T-helper 1 cell treated with Interleukin-12 subunit alpha and Interleukin-12 subunit beta and Interleukin-4 antibody, amounts not matched to agents 30 μg/mL and 1 μg/mL, for 36 hours (primary cell): ENCODE data around the gene SLC45A3.
"Not testable (repeated sequence)": the region's sequence is repeated elsewhere in the genome, so short reads cannot be mapped to it uniquely, and the experiment has no call there.

ENCODE experiments used
- H3K27ac Mint-ChIP-seq: one replicate; pipeline ENCODE4 v1.8.0; 2021; ENCODE audit warnings: mild to moderate bottlenecking, mixed read lengths
- H3K27me3 Mint-ChIP-seq: one replicate; pipeline ENCODE4 v1.8.0; 2021; ENCODE audit warnings: low read depth, mixed read lengths
- H3K36me3 Mint-ChIP-seq: one replicate; pipeline ENCODE4 v1.8.0; 2021; ENCODE audit warnings: low read depth, mixed read lengths
- H3K4me1 Mint-ChIP-seq: one replicate; pipeline ENCODE4 v1.8.0; 2021; ENCODE audit warnings: low read depth, mixed read lengths
- H3K4me3 Mint-ChIP-seq: one replicate; pipeline ENCODE4 v1.8.0; 2021; ENCODE audit warnings: mild to moderate bottlenecking, moderate library complexity, mixed read lengths
- H3K9me3 Mint-ChIP-seq: one replicate; pipeline ENCODE4 v1.8.0; 2021; ENCODE audit warnings: mixed read lengths

SLC45A3 gene

GRCh38 chr1:205650241-205650640, 30.1 kb downstream of the SLC45A3 start:
- Mint-ChIP-seq H3K27me3 (peaks cover 7% of the 10 kb centered on the region), H3K4me1 (no peaks in the 10 kb centered on the region), H3K4me3 (no peak overlapping the region), H3K27ac (no peak overlapping the region), H3K36me3 (no peaks in the 10 kb centered on the region), H3K9me3 (no peaks in the 10 kb centered on the region)

GRCh38 chr1:205645519-205645918, 34.8 kb downstream of the SLC45A3 start:
- H3K4me1 Mint-ChIP-seq, result no peaks in the 10 kb centered on the region
- H3K27me3 Mint-ChIP-seq, result peaks cover 10% of the 10 kb centered on the region
- no peaks in the 10 kb centered on the region for H3K36me3 Mint-ChIP-seq
- H3K27ac Mint-ChIP-seq, result no peak overlapping the region
- H3K4me3 Mint-ChIP-seq, result no peak overlapping the region
- H3K9me3 Mint-ChIP-seq, result no peaks in the 10 kb centered on the region

- Mint-ChIP-seq H3K4me3 (no peak overlapping the region), H3K4me1 (peaks cover 2% of the 10 kb centered on the region), H3K9me3 (no peaks in the 10 kb centered on the region), H3K27ac (no peak overlapping the region), H3K36me3 (no peaks in the 10 kb centered on the region), H3K27me3 (peaks cover 27% of the 10 kb centered on the region)
Measured at GRCh38 chr1:205642679-205643307, 37.5 kb downstream of the SLC45A3 start.

DNA sequence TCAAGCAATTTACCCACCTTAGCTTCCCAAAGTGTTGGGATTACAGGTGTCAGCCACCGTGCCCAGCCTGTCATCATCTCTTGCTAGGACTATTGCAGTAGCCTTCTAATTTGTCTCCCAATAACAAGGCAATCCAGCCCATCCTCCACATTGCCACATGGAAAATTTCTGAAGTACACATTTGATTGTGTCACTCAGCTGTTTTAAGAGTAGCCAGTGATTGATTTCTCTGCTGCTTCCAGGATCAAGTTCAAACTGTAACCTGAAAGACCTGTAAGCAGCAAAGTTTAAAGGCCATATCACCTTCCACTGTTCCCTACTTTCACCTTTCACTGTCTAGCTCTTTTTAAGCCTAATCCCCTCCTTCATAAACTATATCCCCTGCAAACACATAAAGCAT, 40.7 kb downstream of the SLC45A3 start:
- H3K4me3 Mint-ChIP-seq, result no peak overlapping the region

GRCh38 chr1:205637854-205638468, 42.3 kb downstream of the SLC45A3 start:
- Mint-ChIP-seq H3K36me3 (no peaks in the 10 kb centered on the region), H3K9me3 (no peaks in the 10 kb centered on the region), H3K27me3 (peaks cover 31% of the 10 kb centered on the region), H3K4me3 (no peak overlapping the region), H3K27ac (no peak overlapping the region), H3K4me1 (peaks cover 2% of the 10 kb centered on the region)

More for the DNA sequence above, 40.7 kb downstream of the SLC45A3 start:
- no peaks in the 10 kb centered on the region for H3K36me3 Mint-ChIP-seq
- H3K27ac Mint-ChIP-seq, result no peak overlapping the region
- H3K9me3 Mint-ChIP-seq, result no peaks in the 10 kb centered on the region
- H3K27me3 Mint-ChIP-seq, result peaks cover 31% of the 10 kb centered on the region
- peaks cover 2% of the 10 kb centered on the region for H3K4me1 Mint-ChIP-seq

DNA sequence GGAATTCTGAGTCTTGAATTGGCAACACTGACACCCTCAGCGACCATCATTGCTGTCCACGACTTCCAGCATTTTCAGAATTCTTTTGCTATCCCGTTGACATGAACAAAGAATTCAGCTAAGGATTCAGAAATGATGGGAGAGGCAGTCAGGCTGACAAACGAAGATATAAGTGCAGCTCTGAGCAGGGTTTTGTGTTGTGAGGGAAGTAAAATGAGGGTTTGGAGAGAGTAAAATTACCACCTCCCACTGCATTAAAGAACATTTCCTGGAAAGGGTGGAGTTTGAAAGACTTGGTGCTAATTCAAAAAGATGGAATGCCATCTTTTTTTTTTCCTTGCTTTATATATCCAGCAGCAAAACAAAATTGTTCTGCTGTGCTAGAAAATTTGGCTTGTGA, 43.6 kb downstream of the SLC45A3 start:
- Mint-ChIP-seq H3K4me3 (no peak overlapping the region), H3K36me3 (no peaks in the 10 kb centered on the region), H3K4me1 (peaks cover 2% of the 10 kb centered on the region), H3K27ac (no peak overlapping the region), H3K27me3 (peaks cover 31% of the 10 kb centered on the region), H3K9me3 (no peaks in the 10 kb centered on the region)

DNA sequence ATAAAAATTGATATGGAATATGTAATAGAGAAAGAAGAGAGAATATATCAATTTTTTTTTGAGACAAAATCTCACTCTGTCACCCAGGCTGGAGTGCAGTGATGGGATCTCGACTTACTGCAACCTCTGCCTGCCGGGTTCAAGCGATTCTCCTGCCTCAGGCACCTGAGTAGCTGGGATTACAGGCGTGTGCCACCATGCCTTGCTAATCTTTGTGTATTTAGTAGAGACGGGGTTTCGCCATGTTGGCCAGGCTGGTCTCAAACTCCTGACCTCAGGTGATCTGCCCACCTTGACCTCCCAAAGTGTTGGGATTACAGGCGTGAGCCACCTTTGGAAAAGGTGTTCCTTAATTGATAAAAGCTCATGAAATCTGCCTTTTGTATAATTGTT, 44.2 kb downstream of the SLC45A3 start:
- not testable (repeated sequence) for H3K27ac Mint-ChIP-seq

DNA sequence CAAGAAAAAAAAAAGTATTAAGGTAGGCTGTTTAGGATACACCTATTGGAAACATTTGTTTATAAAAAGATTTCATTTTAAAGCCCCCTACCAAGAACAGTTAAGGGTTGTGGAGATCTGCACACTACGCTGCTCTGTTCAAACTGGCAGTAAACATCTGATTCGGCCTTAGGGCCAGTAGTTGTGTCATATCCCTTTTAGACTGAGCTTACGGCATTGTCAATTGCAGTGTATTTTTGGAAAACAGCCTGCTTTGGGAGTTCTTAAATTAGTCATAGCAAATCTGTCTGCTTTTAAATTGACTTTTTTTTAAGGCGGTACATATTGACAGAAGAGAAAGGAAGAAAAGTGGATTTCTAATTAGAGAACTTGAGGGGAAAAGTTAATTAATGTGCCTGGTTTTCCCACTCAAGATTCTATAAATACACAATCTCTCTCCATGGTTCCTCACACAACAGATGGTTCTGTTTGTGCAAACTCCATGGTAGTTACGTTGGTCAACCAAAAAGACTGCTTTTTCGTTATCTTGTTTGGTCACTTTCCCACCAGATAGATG, 46.8 kb downstream of the SLC45A3 start:
- Mint-ChIP-seq H3K4me3 (no peak overlapping the region), H3K9me3 (no peaks in the 10 kb centered on the region), H3K36me3 (peaks cover 3% of the 10 kb centered on the region), H3K27ac (no peak overlapping the region), H3K4me1 (peaks cover 14% of the 10 kb centered on the region), H3K27me3 (peaks cover 18% of the 10 kb centered on the region)

More for the DNA sequence above, 44.2 kb downstream of the SLC45A3 start:
- not testable (repeated sequence) for H3K9me3 Mint-ChIP-seq, H3K36me3 Mint-ChIP-seq, H3K4me1 Mint-ChIP-seq, H3K4me3 Mint-ChIP-seq
- H3K27me3 Mint-ChIP-seq, result peaks cover 31% of the 10 kb centered on the region

GRCh38 chr1:205632669-205633169, 47.6 kb downstream of the SLC45A3 start:
- peak overlapping the region; percentile 73 for H3K4me3 Mint-ChIP-seq
- no peaks in the 10 kb centered on the region for H3K9me3 Mint-ChIP-seq
- peaks cover 5% of the 10 kb centered on the region for H3K36me3 Mint-ChIP-seq
- peak overlapping the region; percentile 85 for H3K27ac Mint-ChIP-seq
- H3K4me1 Mint-ChIP-seq, result peaks cover 17% of the 10 kb centered on the region
- H3K27me3 Mint-ChIP-seq, result peaks cover 10% of the 10 kb centered on the region

DNA sequence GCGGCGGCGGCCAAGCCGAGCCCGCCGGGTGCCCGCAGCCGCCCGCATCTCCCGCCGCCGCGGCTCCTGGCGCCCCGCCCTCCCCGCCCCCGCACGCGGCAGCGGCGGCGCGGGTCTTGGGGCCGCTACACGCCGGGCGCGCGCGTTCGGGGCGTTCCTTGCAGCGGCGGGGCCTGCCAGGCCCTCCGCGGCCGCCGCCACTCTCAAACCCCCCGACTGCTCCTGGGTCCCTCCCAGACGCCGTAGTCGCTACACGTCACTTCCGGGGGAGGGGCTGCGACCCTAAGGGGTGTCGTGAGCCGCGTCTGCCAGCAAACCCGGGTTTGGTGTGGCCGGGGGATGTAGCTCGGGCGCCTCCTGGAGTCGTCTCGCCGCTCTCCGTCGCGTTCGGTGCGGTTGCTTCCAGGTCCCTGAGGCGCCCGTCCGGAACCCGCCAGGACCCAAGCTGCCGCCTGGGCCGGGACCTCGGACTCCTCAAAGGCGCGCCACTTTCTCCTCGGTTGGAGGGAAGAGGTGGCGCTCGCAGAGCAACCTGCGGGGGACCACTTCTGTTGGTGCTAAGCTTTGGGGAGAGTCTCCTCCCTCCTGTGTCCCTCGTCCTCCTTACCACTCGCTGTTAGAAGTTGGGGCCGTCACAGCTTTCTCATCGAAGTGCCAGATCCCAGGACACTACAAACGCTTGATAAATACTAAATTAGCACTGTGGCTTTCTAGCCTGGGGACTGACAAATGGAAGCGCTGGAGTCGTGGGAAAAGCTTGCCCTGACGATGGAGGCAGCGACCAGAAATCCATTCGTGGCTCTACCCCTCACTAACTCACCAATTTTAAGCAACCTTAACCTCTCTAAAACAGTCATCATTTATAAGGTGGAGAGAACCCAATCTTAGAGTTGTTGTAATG, 48.3 kb downstream of the SLC45A3 start, which contains the start of gene ELK4:
ELK4 (minus strand) TSS at position 244 of the 901 bp plus-strand sequence. CDS start 8,129 bp downstream, outside the sequence.
- H3K36me3 Mint-ChIP-seq, result peaks cover 8% of the 10 kb centered on the region
- H3K27ac Mint-ChIP-seq, result peak within 1 kb of the TSS; percentile 98
- peak within 1 kb of the TSS; percentile 97 for H3K4me3 Mint-ChIP-seq
- no peaks in the 10 kb centered on the region for H3K9me3 Mint-ChIP-seq
- peaks cover 5% of the 10 kb centered on the region for H3K27me3 Mint-ChIP-seq
- H3K4me1 Mint-ChIP-seq, result peaks cover 18% of the 10 kb centered on the region

- Mint-ChIP-seq H3K36me3 (peaks cover 16% of the 10 kb centered on the region), H3K4me1 (peaks cover 26% of the 10 kb centered on the region), H3K27me3 (no peaks in the 10 kb centered on the region), H3K4me3 (peak overlapping the region; percentile 97), H3K27ac (peak overlapping the region; percentile 98), H3K9me3 (no peaks in the 10 kb centered on the region)
Measured at GRCh38 chr1:205631010-205631767, 49.1 kb downstream of the SLC45A3 start.

GRCh38 chr1:205630651-205631009, 49.7 kb downstream of the SLC45A3 start:
- Mint-ChIP-seq H3K36me3 (peaks cover 19% of the 10 kb centered on the region), H3K4me1 (peaks cover 31% of the 10 kb centered on the region), H3K27ac (peak overlapping the region; percentile 98), H3K27me3 (no peaks in the 10 kb centered on the region), H3K4me3 (peak overlapping the region; percentile 97), H3K9me3 (no peaks in the 10 kb centered on the region)

GRCh38 chr1:205630241-205630640, 50.1 kb downstream of the SLC45A3 start:
- Mint-ChIP-seq H3K27me3 (no peaks in the 10 kb centered on the region), H3K4me3 (peak overlapping the region; percentile 97), H3K36me3 (peaks cover 20% of the 10 kb centered on the region), H3K27ac (peak overlapping the region; percentile 98), H3K9me3 (no peaks in the 10 kb centered on the region), H3K4me1 (peaks cover 31% of the 10 kb centered on the region)

DNA sequence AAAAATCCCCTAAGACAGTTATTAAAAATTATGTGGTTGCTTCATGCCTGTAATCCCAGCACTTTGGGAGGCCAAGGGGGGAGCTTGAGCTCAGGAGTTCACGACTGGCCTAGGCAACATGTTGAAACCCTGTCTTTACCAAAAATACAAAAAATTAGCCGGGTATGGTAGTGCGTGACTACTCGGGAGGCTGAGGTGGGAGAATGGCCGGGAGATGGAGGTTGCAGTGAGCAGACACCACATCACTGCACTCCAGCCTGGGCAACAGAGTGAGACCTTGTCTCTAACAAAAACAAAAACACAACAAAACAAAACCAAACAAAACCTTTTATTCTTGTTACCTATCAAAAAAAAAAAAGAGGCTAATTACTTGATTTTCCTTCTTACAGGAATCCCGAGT, 50.6 kb downstream of the SLC45A3 start:
- Mint-ChIP-seq H3K4me1 (peaks cover 34% of the 10 kb centered on the region), H3K27ac (peak overlapping the region; percentile 98), H3K4me3 (peak overlapping the region; percentile 97), H3K27me3 (no peaks in the 10 kb centered on the region), H3K9me3 (no peaks in the 10 kb centered on the region), H3K36me3 (peaks cover 24% of the 10 kb centered on the region)
